Cerebellar nuclear complex (tissue), 1 donor: ENCODE measurements around the gene HSBP1.

Experiments
- DNase-seq, 2 experiments: peaks; one replicate each; lab custom pipeline; 2025; lab: John Stamatoyannopoulos, UW

Gene HSBP1

DNA sequence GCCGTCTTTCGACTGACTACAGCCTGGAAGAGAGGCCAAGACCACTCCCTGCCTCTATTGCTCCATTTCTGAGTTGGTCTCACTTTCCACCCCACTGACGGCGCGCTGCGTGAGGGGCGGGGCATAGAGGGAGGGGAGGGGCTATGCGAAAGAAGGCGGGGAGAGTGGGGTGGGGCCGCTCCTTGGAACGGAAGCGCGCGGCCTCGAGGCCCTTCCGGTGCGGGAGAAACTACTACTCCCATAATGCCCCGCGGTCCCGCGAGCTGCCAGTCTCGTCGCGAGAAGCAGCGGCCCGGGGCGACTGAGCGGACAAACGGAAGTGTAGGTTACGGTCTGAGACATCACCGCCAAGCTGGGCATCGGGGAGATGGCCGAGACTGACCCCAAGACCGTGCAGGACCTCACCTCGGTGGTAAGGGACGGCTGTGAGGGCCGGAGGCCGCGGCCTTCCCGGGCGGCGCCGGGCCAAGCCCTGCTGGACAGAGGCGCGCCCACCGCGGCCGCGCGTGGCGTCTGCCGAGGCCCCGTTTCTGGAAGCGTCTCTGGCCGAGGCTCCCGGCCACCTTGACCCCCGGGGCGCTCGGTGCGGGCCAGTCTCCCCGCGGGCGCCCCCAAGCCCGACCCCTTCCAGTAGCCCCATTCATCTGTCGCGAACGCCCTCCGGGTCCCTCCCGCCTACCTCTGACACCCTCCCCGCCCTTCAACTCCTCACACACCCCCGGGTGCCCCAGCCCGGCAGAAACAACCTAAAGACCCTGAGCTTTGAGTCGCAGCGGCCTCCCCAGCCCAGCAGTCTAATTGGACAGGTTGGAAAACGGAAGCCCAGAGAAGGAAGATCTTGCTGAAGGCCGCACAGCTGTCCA, at the start of gene HSBP1:
HSBP1 (plus strand) TSS at position 269 of the 863 bp plus-strand sequence; CDS start at position 368, 99 bp downstream.
- DNase-seq: peak in 1 of 2 experiments; percentile 46

DNA sequence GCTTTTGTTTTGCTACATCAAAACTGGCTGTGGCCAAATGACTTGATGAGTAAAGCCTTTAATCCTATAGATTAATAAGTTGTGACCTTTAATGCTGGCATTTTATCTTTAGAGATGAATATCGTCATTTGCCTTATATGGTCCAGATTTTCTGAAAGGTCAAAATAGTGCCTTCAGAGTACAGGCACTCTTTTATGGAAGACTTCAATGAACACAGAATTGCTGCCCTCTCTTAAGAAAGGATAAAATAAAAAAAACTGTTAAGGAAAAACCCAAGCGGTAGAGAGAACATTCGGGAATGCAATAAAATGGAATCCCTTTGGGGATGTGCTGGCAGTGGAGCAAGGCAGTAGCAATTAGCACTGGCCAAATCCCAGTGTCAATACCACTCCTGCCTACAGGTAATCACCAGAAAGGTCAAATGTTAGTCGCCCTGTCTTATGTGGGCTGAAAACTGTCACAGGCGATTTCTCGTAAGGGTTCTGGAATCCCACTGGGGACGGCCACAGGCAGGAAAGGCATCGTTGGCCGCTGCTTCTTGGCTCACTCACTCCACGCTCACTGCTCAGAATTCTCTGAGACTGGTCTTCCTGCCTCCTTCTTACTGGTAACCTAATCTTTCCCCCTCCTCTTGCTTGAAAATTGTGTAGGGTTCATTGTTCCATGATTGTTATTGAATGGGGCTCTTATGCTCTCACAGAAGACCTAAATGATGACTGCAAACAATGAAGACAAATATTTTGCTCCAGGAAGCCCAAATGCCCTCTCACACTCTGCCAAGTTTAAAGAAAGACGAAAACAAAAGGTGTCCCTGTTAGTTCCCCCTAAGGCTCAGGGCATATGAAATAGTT, 45.4 kb upstream of the HSBP1 start:
- DNase-seq: no peak

DNA sequence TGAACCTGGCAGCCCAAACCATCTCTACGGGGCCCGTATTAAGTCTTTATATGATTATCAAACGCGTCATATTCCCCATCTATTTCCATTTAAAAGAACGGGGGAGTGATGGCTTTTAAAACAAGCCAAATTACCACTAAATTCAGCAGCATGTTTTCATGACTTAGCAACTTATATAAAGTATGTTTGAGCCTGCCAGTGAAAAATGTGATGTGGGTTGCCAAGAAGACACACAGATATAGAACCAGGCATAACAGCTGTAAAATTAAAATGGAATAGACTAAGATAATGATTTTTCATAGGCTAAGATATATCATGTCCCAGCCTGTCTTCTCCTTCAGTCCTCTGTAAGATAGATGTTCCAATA, 44.8 kb upstream of the HSBP1 start:
- no peak for DNase-seq

DNA sequence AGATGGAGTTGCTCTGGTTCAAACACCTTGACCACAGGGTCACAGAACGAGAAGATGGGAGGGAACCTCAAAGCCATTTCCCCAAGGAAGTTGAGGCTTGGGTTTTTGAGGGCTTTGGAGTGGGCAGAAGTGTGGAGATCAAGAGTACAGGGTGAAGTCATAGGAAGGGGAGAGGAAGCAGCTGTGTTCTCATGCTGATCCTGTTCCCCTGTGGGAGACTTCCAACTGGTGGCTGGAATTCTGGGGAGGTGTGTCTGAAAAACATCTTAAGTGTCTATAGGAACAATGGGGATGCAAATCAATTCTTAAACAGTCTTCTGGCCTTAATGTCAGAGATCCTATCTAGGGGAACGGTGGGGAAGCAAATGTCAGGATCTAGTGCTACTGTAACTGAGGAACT, 38.8 kb upstream of the HSBP1 start:
- DNase-seq: no peak

DNA sequence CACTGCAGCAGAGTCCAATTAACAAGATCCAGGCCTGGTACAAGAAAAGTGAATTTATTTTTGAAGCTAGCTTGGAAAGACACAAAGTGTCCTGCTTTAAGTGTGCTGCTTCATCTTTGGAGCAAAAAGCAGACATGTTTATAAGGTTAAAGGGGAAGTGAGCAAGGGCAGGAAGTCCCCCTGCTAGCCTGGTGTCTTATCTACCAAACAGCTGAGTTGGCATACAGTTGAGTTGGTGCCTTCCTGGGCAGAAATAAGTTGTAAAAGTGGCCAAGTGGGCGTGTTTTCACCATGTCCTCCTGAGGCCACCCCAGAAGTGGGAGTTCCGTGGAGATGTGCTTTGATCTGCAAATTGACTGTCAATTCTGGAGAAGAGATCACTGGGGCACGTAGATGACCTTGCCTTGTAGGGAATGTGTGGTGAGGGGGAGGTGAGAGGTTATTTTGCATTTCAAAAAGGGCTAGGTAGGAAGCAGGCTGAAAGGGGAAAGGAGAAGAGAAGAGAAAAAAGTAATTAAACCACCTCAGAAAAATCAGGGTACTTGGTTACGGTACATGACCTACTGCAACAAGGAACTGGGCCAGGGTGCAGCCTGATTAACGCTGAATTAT, 38.3 kb upstream of the HSBP1 start:
- DNase-seq: no peak

GRCh38 chr16:83771306-83771942, 36.4 kb upstream of the HSBP1 start:
- no peak for DNase-seq

- no peak for DNase-seq
These were observed 35.0 kb upstream of the HSBP1 start for GRCh38 chr16:83772806-83773205.

DNA sequence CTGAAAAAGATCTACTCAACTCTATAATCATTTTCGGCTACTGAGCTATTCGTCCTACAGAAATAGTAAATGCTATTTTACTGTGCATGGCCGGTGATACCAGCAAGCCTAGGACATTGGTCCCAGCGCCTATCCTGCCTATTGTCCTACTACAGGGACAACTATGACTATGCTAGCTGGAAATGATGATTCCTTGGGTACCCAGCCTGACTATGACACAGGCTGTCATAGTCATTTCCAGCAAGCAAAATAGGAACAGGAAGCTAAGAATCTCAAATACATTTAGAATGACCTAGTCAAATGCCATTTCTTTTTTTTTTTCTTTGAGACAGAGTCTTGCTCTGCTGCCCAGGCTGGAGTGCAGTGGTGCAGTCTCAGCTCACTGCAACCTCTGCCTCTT, 33.7 kb upstream of the HSBP1 start:
- DNase-seq: no peak

DNA sequence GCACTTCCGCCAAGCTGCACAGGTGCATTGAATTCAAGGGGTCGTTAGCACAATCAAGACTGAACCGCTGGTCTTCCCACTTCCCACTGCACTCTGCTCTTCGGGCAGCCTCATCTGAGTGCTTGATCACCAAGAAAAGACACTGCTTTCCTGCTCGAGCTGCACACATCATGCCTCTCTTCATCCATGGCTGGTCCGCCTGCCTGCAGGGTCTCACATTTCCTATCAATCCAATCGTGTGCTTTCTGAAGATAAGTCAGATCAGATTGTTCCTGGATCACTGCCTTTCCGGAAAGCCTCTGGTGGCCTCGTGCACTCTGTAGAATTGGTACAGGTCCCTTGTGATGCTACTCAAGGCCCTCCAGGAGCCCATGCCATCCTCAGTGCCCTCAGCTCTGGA, 30.8 kb upstream of the HSBP1 start:
- no peak for DNase-seq

DNA sequence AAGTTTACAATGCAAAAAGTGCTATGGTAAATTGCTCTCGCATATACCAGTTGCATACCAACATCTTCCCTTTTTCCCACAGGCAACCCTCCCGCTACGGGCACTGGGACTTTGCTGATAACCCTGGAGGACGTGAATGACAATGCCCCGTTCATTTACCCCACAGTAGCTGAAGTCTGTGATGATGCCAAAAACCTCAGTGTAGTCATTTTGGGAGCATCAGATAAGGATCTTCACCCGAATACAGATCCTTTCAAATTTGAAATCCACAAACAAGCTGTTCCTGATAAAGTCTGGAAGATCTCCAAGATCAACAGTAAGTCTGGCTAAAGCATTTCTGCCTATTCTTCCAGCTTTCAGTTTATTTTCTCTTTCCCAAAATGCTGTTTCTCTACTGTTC, 27.9 kb upstream of the HSBP1 start:
- no peak for DNase-seq

GRCh38 chr16:83785455-83785854, 22.3 kb upstream of the HSBP1 start:
- no peak for DNase-seq

DNA sequence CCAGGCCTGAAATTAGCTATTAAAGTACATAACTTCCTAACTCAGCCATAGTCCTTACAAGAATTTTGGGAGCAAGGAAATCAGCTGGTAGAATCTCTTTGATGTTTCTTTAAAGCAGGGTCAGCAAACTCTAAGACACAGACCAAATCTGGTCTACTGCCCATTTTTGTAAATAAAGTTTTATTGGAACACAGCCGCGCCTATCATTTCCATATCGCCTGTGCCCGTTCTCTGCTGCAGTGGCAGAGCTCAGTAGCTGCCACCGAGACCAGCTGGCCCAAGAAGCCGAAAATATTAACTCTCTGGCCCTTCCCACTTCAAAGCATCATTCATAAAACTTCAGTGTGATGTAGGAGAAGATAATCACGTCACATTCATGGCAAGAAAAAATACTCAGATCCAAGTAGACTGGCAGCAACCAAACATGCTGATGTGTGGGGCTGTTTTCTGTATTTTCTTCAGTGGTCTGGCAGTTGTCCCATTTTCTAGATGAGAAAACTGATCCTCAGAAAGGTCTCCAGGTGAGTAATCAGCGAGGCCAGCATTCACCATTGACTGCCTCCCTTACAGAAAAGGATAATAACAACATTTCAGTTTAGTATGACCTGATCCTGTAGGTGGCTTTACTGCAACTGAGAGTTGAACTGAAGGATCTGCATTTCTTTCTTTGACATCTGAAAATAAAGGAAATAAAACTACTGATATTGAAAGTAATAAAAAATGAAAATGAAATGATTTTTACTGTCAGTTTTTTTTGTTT, 18.0 kb upstream of the HSBP1 start:
- no peak for DNase-seq

GRCh38 chr16:83791916-83792315, 15.9 kb upstream of the HSBP1 start:
- no peak for DNase-seq

DNA sequence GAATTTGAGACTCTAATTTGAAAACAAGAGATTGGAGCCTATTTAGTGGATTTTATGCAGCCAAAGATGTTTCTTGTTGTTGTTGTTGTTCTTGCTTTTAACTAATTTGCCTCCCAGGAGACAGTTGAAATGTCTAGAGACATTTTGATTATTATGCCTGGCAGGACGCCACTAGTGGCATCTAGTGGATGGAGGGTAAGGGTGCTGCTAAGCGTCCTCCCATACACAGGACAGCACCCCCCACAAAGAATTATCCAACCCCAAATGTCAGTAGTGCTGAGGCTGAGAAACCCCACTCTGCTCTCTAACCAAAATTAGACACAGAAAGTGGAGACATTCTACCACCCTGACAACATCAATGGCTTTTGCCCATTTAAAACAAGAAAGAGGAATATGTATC, 15.4 kb upstream of the HSBP1 start:
- DNase-seq: no peak

- no peak for DNase-seq
These were observed 14.6 kb upstream of the HSBP1 start for GRCh38 chr16:83793179-83793578.

- DNase-seq: no peak
These were observed 12.8 kb upstream of the HSBP1 start for GRCh38 chr16:83794860-83795554.

DNA sequence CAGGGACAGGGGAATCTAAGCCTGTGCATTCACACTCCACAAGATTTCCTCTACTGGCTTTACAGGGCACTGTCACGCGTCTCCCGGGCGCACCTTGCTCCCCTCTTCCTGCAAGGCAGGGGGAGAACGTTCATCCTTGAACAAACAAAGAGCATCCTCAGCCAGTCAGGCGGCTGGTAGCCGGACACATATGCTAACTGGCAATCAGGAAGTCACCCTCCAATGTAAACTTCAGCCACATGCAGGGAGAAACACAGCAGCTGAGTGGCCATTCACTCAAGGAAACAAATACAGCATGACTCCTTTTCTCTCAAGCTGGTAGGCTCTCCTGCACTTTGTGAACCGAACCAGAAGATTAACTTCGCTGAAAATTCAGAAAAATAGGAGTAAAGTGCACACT, 10.8 kb upstream of the HSBP1 start:
- DNase-seq: no peak

DNA sequence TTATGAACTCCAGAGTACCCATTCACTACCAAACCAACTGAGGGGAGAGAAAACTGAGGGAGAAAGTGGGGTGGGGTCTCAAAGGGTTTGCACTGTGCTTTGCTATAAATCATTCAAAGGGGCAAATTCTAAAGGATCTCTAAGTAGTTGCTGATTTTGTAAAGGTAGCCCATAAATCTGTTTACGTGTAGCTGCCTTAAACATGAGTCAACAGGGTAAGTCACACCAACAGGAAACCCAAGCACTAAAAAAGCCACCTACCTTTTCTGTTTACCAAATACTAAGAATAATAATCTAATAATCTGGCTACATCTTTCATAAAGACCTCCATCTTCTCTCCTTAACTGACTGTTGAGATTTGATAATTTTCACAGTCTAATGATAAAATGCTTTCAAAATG, 8.4 kb upstream of the HSBP1 start:
- no peak for DNase-seq

GRCh38 chr16:83802135-83802534, 5.6 kb upstream of the HSBP1 start:
- DNase-seq: no peak

DNA sequence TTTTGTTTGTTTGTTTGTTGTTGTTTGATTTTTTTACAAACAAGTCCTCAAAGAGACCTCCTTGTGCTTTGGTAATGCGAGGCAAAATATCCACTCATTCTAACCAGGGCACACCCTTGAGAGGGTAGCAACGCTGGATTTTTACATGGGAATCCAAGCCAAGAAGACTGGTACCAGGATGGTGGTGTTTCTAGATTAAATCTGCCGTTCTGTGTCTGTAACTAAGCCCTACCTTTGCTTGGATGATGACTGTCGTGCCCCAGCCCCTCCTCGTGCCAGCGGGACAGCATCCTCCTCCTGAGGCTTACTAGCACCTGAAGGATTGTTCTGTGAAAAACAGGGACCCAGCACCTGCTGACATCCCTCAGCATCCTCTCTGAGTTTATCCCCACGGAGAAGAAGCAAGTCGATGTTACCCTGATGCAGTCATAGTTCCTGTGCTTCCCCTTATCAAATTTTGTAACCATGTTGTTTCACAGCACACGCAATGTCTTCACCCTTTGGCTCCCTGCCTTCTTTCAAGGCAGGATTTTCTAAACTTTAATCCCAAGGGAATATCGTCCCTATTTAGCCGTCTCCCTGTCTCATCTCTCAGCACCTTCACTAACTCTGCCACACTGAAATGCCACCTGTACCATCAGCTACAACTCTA, 5.1 kb upstream of the HSBP1 start:
- DNase-seq: no peak
